ENCODE results near the gene RFPL1.
"Not testable (repeated sequence)": the region's sequence is repeated elsewhere in the genome, so short reads cannot be mapped to it uniquely, and the experiment has no call there.

The RFPL1 gene

GRCh38 chr22:29478326-29479276, 40.2 kb downstream of the RFPL1 start:
- DNase-seq (ENCODE audit: low read depth in 2 of 2), result no peak

DNA sequence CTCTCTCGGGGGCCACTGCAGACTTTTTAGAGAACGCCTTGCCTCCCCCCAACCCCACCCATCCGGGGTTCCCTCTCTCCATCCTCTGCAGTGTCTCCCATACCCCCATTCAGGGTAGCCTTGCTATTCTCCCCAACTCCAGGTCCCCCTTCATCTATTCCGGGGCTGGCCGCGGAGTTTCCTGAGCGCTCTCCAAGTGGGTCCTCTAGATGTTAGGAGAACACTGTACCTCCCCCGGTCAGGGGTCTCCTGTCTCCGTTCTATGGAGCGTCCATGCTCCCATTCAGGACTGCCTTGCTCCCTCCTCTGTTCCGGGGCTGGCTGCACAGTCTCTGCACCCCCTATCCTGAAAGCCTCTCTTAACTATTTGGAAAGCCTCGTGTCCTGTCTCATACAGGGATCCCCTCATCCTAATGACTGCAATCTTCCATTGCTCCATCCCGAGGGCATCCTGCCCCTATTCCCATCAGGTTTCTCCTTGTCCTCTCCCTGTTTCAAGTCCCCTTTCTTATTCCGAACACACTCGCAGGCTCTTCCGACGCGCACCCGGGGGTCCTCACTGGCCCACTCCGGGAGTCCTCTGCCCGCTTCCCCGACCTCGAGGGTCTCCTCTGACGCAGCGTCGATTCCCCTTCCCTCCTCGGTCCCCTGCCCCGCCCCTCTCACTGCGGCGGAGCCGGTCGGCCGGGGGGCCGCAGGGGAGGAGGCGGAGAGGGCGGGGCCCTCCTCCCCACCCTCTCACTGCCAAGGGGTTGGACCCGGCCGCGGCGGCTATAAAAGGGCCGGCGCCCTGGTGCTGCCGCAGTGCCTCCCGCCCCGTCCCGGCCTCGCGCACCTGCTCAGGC, 41.3 kb downstream of the RFPL1 start, which contains the start of gene NEFH:
NEFH (plus strand) TSS at position 802 of the 845 bp plus-strand sequence. CDS start 45 bp downstream, outside the sequence.
- no peak for DNase-seq (ENCODE audit: low read depth in 2 of 2)

GRCh38 chr22:29480262-29480511, 41.8 kb downstream of the RFPL1 start:
- DNase-seq (ENCODE audit: low read depth in 2 of 2), result no peak

DNA sequence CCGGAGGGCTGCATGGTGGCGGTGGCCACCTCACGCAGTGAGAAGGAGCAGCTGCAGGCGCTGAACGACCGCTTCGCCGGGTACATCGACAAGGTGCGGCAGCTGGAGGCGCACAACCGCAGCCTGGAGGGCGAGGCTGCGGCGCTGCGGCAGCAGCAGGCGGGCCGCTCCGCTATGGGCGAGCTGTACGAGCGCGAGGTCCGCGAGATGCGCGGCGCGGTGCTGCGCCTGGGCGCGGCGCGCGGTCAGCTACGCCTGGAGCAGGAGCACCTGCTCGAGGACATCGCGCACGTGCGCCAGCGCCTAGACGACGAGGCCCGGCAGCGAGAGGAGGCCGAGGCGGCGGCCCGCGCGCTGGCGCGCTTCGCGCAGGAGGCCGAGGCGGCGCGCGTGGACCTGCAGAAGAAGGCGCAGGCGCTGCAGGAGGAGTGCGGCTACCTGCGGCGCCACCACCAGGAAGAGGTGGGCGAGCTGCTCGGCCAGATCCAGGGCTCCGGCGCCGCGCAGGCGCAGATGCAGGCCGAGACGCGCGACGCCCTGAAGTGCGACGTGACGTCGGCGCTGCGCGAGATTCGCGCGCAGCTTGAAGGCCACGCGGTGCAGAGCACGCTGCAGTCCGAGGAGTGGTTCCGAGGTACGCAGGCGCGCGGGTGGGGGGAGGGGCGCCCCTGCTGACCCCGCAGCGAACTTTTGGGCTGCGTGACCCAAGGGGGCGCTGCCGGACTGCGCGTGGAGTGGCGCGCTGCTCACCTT, 42.3 kb downstream of the RFPL1 start:
- peak in 1 of 2 donors; percentile 1 for DNase-seq (ENCODE audit: low read depth in 2 of 2)

DNA sequence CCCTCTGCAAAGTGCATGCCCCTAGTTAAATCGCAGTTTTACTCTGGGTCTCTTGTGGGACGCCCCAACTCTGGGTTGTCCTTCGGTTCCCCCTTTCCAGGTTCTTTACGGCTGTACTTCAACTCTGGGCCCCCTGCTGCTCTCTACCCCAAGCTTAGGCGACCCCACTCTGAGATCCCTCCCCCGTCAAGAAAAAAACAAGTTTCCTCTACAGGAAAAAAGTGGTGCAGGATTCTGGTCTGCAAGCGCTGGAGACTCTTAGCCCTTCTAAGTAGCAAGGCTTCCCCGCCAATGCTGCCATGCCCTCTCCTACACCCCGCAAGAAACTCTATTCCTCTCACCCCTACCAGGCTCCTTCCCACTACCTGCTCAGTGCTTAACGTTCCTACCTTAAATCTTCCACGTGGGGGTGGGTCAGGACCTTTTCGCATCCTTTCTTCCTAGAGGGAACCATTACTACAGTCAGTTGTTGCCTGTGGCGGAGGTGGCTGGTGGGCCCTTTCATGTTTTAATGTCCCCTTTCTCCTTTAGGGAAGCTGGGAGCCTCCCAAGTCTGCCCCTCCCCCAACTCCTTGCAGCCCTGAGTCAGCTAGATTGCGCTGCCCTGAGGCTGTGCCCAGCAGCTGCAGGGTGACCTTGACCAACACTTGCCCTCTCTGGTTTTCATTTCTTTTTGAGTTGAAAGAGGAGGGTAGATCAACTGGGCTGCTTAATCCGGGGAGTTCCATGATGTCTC, 43.0 kb downstream of the RFPL1 start:
- DNase-seq (ENCODE audit: low read depth in 2 of 2), result no peak

DNA sequence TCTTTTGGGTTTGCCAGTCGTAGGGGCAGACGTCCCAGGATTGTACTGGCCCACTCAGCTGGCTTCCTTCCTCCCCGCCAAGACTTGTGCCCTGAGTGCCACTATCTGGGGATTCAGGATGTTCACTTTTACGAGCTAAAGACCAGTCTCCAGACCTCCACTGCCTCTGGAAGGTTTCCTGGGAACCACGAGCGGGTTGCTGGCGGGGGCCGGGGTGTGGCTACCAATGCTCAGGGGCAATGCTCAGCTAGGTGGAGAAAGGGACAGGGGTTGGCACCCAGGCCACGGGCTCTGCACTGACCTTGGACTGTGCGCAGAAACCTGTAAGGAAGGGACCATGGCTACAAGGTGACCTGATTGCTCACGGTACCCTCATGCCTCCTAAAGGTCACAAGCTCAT, 43.9 kb downstream of the RFPL1 start:
- no peak for DNase-seq (ENCODE audit: low read depth in 2 of 2)

DNA sequence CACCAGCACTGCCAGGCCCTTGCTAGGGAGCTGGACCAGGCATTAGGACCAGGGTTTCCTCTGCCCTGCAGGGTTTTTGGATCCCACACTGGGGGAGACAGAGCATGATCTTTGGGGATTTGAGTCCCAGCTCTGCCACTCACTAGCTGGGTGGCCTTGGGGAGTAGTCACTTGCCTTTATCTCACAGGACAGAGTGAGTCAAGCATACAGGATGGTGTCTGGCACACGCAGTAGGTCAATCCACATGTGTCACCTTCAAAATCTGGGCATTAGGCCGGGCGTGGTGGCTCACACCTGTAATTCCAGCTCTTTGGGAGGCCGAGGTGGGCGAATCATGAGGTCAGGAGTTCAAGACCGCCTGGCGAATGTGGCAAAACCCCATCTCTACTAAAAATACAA, 44.3 kb downstream of the RFPL1 start:
- DNase-seq (ENCODE audit: low read depth in 2 of 2), result no peak

DNA sequence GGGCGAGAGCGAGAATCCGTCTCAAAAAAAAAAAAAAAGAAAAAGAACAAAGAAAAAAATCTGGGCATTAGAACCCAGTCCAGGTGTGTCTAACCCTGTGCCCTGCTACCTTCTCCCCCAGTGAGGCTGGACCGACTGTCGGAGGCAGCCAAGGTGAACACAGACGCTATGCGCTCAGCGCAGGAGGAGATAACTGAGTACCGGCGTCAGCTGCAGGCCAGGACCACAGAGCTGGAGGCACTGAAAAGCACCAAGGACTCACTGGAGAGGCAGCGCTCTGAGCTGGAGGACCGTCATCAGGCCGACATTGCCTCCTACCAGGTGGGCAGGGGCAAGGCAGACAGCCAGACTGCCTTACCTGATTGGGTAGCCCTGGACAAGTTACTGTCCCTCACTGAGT, 44.9 kb downstream of the RFPL1 start:
- DNase-seq (ENCODE audit: low read depth in 2 of 2), result no peak

DNA sequence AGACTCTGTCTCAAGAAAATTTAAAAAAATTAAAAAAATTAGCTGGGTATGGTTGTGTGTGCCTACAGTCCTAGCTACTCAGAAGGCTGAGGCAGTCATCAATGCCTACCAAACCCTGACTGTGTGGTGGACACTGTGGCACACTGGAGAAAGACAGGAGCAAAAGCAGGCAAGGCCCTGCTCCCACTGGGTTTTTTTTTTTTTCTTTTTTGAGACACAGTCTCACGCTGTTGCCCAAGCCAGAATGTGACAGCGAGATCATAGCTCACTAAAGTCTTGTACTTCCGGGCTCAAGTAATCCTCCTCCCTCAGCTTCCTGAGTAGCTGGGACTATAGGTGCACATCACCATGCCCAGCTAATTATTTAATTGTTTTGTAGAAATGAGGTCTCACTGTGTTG, 46.3 kb downstream of the RFPL1 start:
- DNase-seq (ENCODE audit: low read depth in 2 of 2), result no peak

- no peak for DNase-seq (ENCODE audit: low read depth in 2 of 2)
Measured at GRCh38 chr22:29485448-29485847, 47.1 kb downstream of the RFPL1 start.

DNA sequence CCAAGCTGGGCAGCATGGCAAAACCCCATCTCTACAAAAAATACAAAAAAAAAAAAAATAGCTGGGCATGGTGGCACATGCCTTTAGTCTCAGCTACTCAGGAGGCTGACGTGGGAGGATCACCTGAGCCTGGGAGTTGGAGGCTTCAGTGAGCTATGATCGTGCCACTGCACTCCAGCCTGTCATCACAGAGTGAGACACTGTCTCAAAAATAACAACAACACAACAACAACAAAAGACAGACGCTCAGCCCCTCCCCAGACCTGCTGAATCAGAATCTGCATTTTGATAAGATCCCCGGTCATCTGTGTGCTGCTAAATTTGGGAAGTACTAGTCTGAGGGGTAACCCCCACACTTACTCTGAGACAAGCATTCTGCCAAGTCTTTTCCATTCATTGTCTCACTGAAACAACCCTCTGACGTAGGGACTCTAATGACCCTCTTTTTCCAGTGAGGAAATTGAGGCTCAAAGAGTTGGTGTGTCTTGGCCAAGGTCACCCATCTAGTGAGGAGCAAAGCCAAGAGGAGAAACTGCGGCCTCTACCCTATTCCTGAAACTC, 49.1 kb downstream of the RFPL1 start:
- DNase-seq (ENCODE audit: low read depth in 2 of 2), result no peak

GRCh38 chr22:29489127-29489780, 50.9 kb downstream of the RFPL1 start:
- not testable (repeated sequence) for DNase-seq (ENCODE audit: low read depth in 2 of 2)

DNA sequence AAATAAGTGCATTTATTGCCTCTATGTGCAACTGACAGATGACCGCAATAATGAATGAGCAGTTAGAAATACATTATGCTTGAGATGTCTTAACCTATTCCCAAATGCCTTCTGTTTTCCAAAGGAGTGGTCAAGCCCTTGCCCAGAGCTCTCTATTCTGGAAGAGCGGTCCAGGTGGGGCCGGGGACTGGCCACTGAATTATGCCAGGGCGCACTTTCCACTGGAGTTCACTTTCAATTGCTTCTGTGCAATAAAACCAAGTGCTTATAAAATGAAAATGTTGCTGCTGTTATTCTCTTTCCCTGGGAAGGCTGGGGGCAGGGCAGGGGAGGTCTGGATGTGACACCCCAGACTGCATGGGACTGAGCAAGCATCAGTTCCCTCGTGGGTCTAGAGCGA, 52.6 kb downstream of the RFPL1 start:
- DNase-seq (ENCODE audit: low read depth in 2 of 2), result no peak

Measured in stimulated activated CD4-positive, alpha-beta T cell treated with anti-CD3 and anti-CD28 coated beads, Interleukin-1b, Interleukin-23, amount 100 ng/mL, for 4 hours (primary cell).